Duodenal mucosa (tissue), 2 donors: ENCODE measurements around the gene CWC22.
"Not testable (repeated sequence)": the region's sequence is repeated elsewhere in the genome, so short reads cannot be mapped to it uniquely, and the experiment has no call there.

Experiments
- H3K27ac ChIP-seq: one replicate; pipeline ENCODE4 v1.7.0; 2013; ENCODE audit warnings: low read depth, low read length
- H3K27me3 ChIP-seq, 2 donors: one replicate each; pipeline ENCODE4 v1.7.0; 2013; ENCODE audit warnings: low read length in 2 of 2, control low read depth in 1 of 2; ENCODE audit not compliant: insufficient read depth in 2 of 2, control insufficient read depth in 1 of 2
- H3K36me3 ChIP-seq, 2 donors: one replicate each; pipeline ENCODE4 v1.7.0; 2013; ENCODE audit warnings: low read length in 2 of 2, control low read depth in 1 of 2; ENCODE audit not compliant: insufficient read depth in 2 of 2, control insufficient read depth in 1 of 2
- H3K4me1 ChIP-seq, 2 donors: one replicate each; pipeline ENCODE4 v1.7.0; 2013; ENCODE audit warnings: low read length in 2 of 2, control low read depth in 1 of 2; ENCODE audit not compliant: insufficient read depth in 2 of 2, control insufficient read depth in 1 of 2
- H3K4me3 ChIP-seq, 2 donors: one replicate each; pipeline ENCODE4 v1.7.0; 2013; ENCODE audit warnings: low read length in 2 of 2, low read depth in 1 of 2
- H3K9ac ChIP-seq, 2 donors: one replicate each; pipeline ENCODE4 v1.7.0; 2013; ENCODE audit warnings: low read length in 2 of 2, low read depth in 1 of 2
- H3K9me3 ChIP-seq, 2 donors: one replicate each; pipeline ENCODE4 v1.7.0; 2013; ENCODE audit warnings: low read length in 2 of 2, control low read depth in 1 of 2; ENCODE audit not compliant: control insufficient read depth in 1 of 2

The CWC22 gene

DNA sequence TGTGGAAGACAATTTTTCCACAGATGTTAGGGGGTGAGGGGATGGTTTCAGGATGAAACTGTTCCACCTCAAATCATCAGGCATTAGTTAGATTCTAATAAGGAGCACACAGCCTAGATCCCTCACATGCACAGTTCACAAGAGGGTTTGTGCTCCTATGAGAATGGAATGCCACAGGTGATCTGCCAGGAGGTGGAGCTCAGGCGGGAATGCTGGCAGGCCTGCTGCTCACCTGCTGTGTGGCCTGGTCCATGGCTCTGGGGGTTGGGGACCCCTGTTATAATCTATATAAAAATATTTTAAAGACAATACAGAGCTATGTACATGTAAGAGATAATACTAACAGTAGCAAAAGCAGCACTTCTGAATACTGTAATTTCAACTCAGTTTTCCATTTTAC is 19.2 kb downstream of the CWC22 start:
- H3K4me1 ChIP-seq, result no peaks in the 10 kb centered on the region
- peaks cover 15 to 54% of the 10 kb centered on the region in 2 donors for H3K36me3 ChIP-seq
- no peaks in the 10 kb centered on the region for H3K9me3 ChIP-seq
- no peak overlapping the region for H3K27ac ChIP-seq
- H3K4me3 ChIP-seq, result no peak overlapping the region
- H3K27me3 ChIP-seq, result no peaks in the 10 kb centered on the region
- H3K9ac ChIP-seq, result no peak overlapping the region

GRCh38 chr2:179985163-179985820 is 21.8 kb downstream of the CWC22 start:
- Histone ChIP-seq H3K9me3 (no peaks in the 10 kb centered on the region), H3K4me3 (no peak overlapping the region), H3K4me1 (no peaks in the 10 kb centered on the region), H3K36me3 (peaks cover 23 to 50% of the 10 kb centered on the region in 2 donors), H3K9ac (no peak overlapping the region), H3K27ac (no peak overlapping the region), H3K27me3 (no peaks in the 10 kb centered on the region)

DNA sequence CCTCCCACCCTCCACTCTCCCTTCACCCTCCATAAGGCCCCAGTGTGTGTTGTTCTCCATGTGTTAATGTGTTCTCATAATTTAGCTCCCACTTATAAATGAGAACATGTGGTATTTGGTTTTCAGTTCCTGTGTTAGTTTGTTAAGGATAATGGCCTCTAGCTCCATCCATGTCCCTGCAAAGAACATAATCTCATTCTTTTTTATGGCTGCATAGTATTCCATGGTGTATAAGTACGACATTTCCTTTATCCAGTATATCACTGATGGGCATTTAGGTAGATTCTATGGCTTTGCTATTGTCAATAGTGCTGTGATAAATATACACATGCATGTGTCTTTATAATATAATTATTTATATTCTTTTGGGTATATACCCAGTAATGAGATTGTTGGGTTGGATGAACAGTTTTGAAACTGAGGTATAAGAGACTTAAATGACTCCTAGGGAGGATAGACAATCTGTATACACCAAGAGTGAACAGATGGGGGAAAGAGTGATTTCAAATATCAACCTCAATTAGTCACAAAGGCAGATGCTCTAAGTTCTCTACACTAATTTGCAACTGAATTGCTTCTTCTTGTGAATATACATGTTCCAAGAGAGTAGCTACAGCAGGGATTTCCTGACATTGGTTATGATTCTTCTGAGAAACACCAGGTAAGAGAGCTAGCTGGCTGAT is 23.7 kb downstream of the CWC22 start:
- H3K27me3 ChIP-seq, result no peaks in the 10 kb centered on the region
- no peak overlapping the region for H3K9ac ChIP-seq
- no peaks in the 10 kb centered on the region for H3K4me1 ChIP-seq
- no peaks in the 10 kb centered on the region for H3K9me3 ChIP-seq
- H3K4me3 ChIP-seq, result no peak overlapping the region
- H3K36me3 ChIP-seq, result peaks cover 23 to 63% of the 10 kb centered on the region in 2 donors
- no peak overlapping the region for H3K27ac ChIP-seq

GRCh38 chr2:179981085-179981484 is 26.0 kb downstream of the CWC22 start:
- Histone ChIP-seq H3K9me3 (no peaks in the 10 kb centered on the region), H3K9ac (no peak overlapping the region), H3K4me3 (no peak overlapping the region), H3K27ac (no peak overlapping the region), H3K4me1 (no peaks in the 10 kb centered on the region), H3K36me3 (peaks cover 20 to 46% of the 10 kb centered on the region in 2 donors), H3K27me3 (no peaks in the 10 kb centered on the region)

GRCh38 chr2:179974761-179975160 is 32.3 kb downstream of the CWC22 start:
- Histone ChIP-seq H3K4me1 (no peaks in the 10 kb centered on the region), H3K36me3 (peaks cover 19 to 40% of the 10 kb centered on the region in 2 donors), H3K9me3 (no peaks in the 10 kb centered on the region), H3K27me3 (no peaks in the 10 kb centered on the region), H3K9ac (no peak overlapping the region), H3K27ac (no peak overlapping the region), H3K4me3 (no peak overlapping the region)

DNA sequence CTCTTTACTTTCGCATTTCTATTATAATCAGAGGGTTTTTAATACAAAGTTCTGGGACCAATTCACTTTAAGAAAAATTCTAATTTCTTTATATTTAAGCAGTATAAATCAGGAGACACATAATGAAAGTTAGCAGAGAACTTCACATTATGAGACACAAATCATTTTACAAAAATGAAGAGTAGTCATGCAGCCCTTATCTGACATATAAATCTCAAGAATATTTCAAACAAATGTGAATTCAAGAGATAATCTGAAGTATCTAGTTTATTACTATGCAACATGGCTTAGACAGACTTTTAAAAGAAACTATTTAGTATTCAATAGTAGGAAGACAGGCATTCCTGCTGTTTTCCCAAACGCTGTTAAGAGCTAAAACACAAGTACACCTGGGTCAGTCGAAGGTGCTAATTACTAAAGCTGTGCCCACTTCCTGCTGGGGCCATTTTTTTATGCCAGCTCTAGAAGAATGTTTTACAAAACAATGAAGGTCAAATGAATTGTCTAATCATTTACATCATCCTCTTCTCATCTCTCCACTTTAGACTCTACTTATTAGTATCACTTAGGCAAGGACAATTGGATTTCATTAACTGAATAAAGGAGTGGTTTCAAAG is 40.2 kb downstream of the CWC22 start:
- H3K27ac ChIP-seq, result no peak overlapping the region
- H3K4me3 ChIP-seq, result no peak overlapping the region
- H3K27me3 ChIP-seq, result no peaks in the 10 kb centered on the region
- H3K36me3 ChIP-seq, result peaks cover 29 to 47% of the 10 kb centered on the region in 2 donors
- H3K4me1 ChIP-seq, result no peaks in the 10 kb centered on the region
- no peaks in the 10 kb centered on the region for H3K9me3 ChIP-seq
- no peak overlapping the region for H3K9ac ChIP-seq

- Histone ChIP-seq H3K36me3 (peaks cover 22 to 41% of the 10 kb centered on the region in 2 donors), H3K9me3 (no peaks in the 10 kb centered on the region), H3K27me3 (no peaks in the 10 kb centered on the region), H3K27ac (no peak overlapping the region), H3K4me3 (no peak overlapping the region), H3K4me1 (no peaks in the 10 kb centered on the region), H3K9ac (no peak overlapping the region)
Observed at GRCh38 chr2:179965291-179966258, 41.5 kb downstream of the CWC22 start.

GRCh38 chr2:179963626-179964025 is 43.5 kb downstream of the CWC22 start:
- no peaks in the 10 kb centered on the region for H3K9me3 ChIP-seq
- no peak overlapping the region for H3K4me3 ChIP-seq
- H3K4me1 ChIP-seq, result no peaks in the 10 kb centered on the region
- H3K27ac ChIP-seq, result no peak overlapping the region
- H3K36me3 ChIP-seq, result peaks cover 15 to 41% of the 10 kb centered on the region in 2 donors
- H3K9ac ChIP-seq, result no peak overlapping the region
- no peaks in the 10 kb centered on the region for H3K27me3 ChIP-seq

- peaks cover 8 to 35% of the 10 kb centered on the region in 2 donors for H3K36me3 ChIP-seq
Observed at GRCh38 chr2:179958251-179958650, 48.8 kb downstream of the CWC22 start.

More at GRCh38 chr2:179958251-179958650, 48.8 kb downstream of the CWC22 start:
- not testable (repeated sequence) for H3K27me3 ChIP-seq, H3K9me3 ChIP-seq, H3K4me3 ChIP-seq, H3K4me1 ChIP-seq, H3K9ac ChIP-seq, H3K27ac ChIP-seq
